Nephron (organoid): ENCODE data around the gene ESRRB.

Source experiments
- H3K27ac Mint-ChIP-seq, 3 experiments: 2 replicates each; pipeline ENCODE4 v1.8.0; 2020; ENCODE audit warnings: mixed read lengths in 3 of 3, mild to moderate bottlenecking in 2 of 3, moderate library complexity in 1 of 3
- H3K27me3 Mint-ChIP-seq: 2 replicates; pipeline ENCODE4 v1.8.0; 2021; ENCODE audit warnings: low read depth, mild to moderate bottlenecking, moderate library complexity, mixed read lengths
- H3K36me3 Mint-ChIP-seq: 2 replicates; pipeline ENCODE4 v1.8.0; 2020; ENCODE audit warnings: low read depth, mixed read lengths
- H3K4me1 Mint-ChIP-seq: 2 replicates; pipeline ENCODE4 v1.8.0; 2020; ENCODE audit warnings: mixed read lengths
- H3K4me3 Mint-ChIP-seq, 3 experiments: 2 replicates each; pipeline ENCODE4 v1.8.0; 2020; ENCODE audit warnings: mild to moderate bottlenecking in 3 of 3, mixed read lengths in 3 of 3, moderate library complexity in 2 of 3
- H3K9me3 Mint-ChIP-seq: 2 replicates; pipeline ENCODE4 v1.8.0; 2020; ENCODE audit warnings: mixed read lengths
- CTCF ChIP-seq, 3 experiments: fragments of 200-600 bp; sonication (generic); IDR thresholded peaks; one replicate each; pipeline ENCODE4 v1.5.0; 2021; ENCODE audit warnings: antibody characterized with exemption in 3 of 3; ENCODE audit not compliant: unreplicated experiment in 3 of 3

Gene ESRRB

GRCh38 chr14:76421662-76422061 is 45.7 kb downstream of the ESRRB start:
- TF ChIP-seq CTCF (IDR thresholded peaks at IDR 0.05; ENCODE audit: unreplicated experiment in 3 of 3) = no peak

GRCh38 chr14:76422662-76423061 is 46.7 kb downstream of the ESRRB start:
- no peaks in the 10 kb centered on the region for H3K4me1 Mint-ChIP-seq
- no peak overlapping the region for H3K27ac Mint-ChIP-seq
- no peak overlapping the region for H3K4me3 Mint-ChIP-seq
- no peak for TF ChIP-seq CTCF (IDR thresholded peaks at IDR 0.05; ENCODE audit: unreplicated experiment in 3 of 3)
- no peaks in the 10 kb centered on the region for H3K9me3 Mint-ChIP-seq
- no peaks in the 10 kb centered on the region for H3K36me3 Mint-ChIP-seq
- H3K27me3 Mint-ChIP-seq = peaks cover 3% of the 10 kb centered on the region

More at GRCh38 chr14:76421662-76422061, 45.7 kb downstream of the ESRRB start:
- peaks cover 10% of the 10 kb centered on the region for H3K27me3 Mint-ChIP-seq
- no peak overlapping the region for H3K27ac Mint-ChIP-seq
- no peaks in the 10 kb centered on the region for H3K4me1 Mint-ChIP-seq
- no peaks in the 10 kb centered on the region for H3K36me3 Mint-ChIP-seq
- H3K9me3 Mint-ChIP-seq = no peaks in the 10 kb centered on the region
- no peak overlapping the region for H3K4me3 Mint-ChIP-seq

GRCh38 chr14:76423534-76423933 is 47.6 kb downstream of the ESRRB start:
- Mint-ChIP-seq H3K27me3 (peaks cover 3% of the 10 kb centered on the region), H3K9me3 (no peaks in the 10 kb centered on the region), H3K4me3 (no peak overlapping the region), H3K27ac (no peak overlapping the region), H3K4me1 (no peaks in the 10 kb centered on the region), H3K36me3 (no peaks in the 10 kb centered on the region)
- TF ChIP-seq CTCF (IDR thresholded peaks at IDR 0.05; ENCODE audit: unreplicated experiment in 3 of 3) = no peak

GRCh38 chr14:76424359-76424758 is 48.4 kb downstream of the ESRRB start:
- Mint-ChIP-seq H3K27ac (no peak overlapping the region), H3K27me3 (peaks cover 3% of the 10 kb centered on the region), H3K4me1 (no peaks in the 10 kb centered on the region)

GRCh38 chr14:76426161-76426696 is 50.3 kb downstream of the ESRRB start:
- TF ChIP-seq CTCF (IDR thresholded peaks at IDR 0.05; ENCODE audit: unreplicated experiment in 3 of 3) = no peak
- Mint-ChIP-seq H3K4me3 (no peak overlapping the region), H3K27me3 (peaks cover 3% of the 10 kb centered on the region), H3K4me1 (no peaks in the 10 kb centered on the region), H3K9me3 (no peaks in the 10 kb centered on the region), H3K36me3 (no peaks in the 10 kb centered on the region), H3K27ac (no peak overlapping the region)

More at GRCh38 chr14:76424359-76424758, 48.4 kb downstream of the ESRRB start:
- TF ChIP-seq CTCF (IDR thresholded peaks at IDR 0.05; ENCODE audit: unreplicated experiment in 3 of 3) = no peak
- no peak overlapping the region for H3K4me3 Mint-ChIP-seq
- H3K36me3 Mint-ChIP-seq = no peaks in the 10 kb centered on the region
- no peaks in the 10 kb centered on the region for H3K9me3 Mint-ChIP-seq

- Mint-ChIP-seq H3K9me3 (no peaks in the 10 kb centered on the region), H3K4me3 (no peak overlapping the region), H3K27ac (no peak overlapping the region), H3K4me1 (peaks cover 9% of the 10 kb centered on the region), H3K36me3 (no peaks in the 10 kb centered on the region), H3K27me3 (peaks cover 15% of the 10 kb centered on the region)
- no peak for TF ChIP-seq CTCF (IDR thresholded peaks at IDR 0.05; ENCODE audit: unreplicated experiment in 3 of 3)
These were observed 52.7 kb downstream of the ESRRB start for GRCh38 chr14:76428611-76429010.
